HepG2 (cell line): ENCODE data around the gene TTC28. TPM values are rescaled to one million over a fixed set of nuclear protein-coding genes. Genes with fewer than 3 reads are reported as not detected.

Experiments
- ATAC-seq: fragments of 200-7000 bp; cut with Tn5 transposase; 3 replicates; pipeline ENCODE4 v1.9.1; 2020; ENCODE audit warnings: mild to moderate bottlenecking, moderate library complexity
- BruUV-seq: library from RNA; stranded (reverse); fragments of 400-500 nt; replicated peaks from 2 replicates; lab custom pipeline; 2021; lab: Mats Ljungman, UMichigan
- CTCF ChIA-PET: fragments of 300-600 bp; formaldehyde crosslinking; extraction: SDS; loops from one replicate; lab custom pipeline; 2021; ENCODE audit warnings: low total read pairs, inconsistent platforms, low intra/inter-chr PET ratio; lab: Yijun Ruan, JAX
- POLR2A ChIA-PET: fragments of 350-600 bp; sonication (Branson Sonifier 250); formaldehyde crosslinking; loops from one replicate; lab custom pipeline; 2020; ENCODE audit warnings: antibody characterized with exemption, inconsistent platforms; lab: Yijun Ruan, JAX
- DNase-seq: peaks from one replicate; pipeline ENCODE4 v3.0.0-alpha.2; 2015; ENCODE audit warnings: low spot score
- FAIRE-seq: peaks from 3 replicates; lab custom pipeline; 2011; peaks lifted over from hg19 to GRCh38; lab: Jason Lieb, UNC
- H2AFZ ChIP-seq: one replicate; pipeline ENCODE4 v1.6.1; 2011; ENCODE audit warnings: low read length, inconsistent platforms
- H3K27ac ChIP-seq: fragments of 300-600 bp; 3 replicates; pipeline ENCODE4 v1.8.0; 2011; ENCODE audit warnings: mixed run types, mild to moderate bottlenecking, mixed read lengths, low read length, inconsistent platforms; ENCODE audit not compliant: insufficient read depth; ENCODE audit errors: extremely low read length
- H3K27me3 ChIP-seq, 2 experiments: fragments of 200-600 bp in 1 of 2; 2 replicates in 1 of 2; 3 replicates in 1 of 2; pipeline versions ENCODE4 v1.6.0 to v1.8.0; 2011; ENCODE audit warnings: low read length in 2 of 2, mild to moderate bottlenecking in 2 of 2, moderate library complexity in 2 of 2, inconsistent platforms in 1 of 2; ENCODE audit not compliant: insufficient read depth in 2 of 2, control insufficient read depth in 1 of 2
- H3K36me3 ChIP-seq, 2 experiments: fragments of 200-600 bp in 1 of 2; replicated peaks in 1 of 2; 2 replicates in 1 of 2; 3 replicates in 1 of 2; pipeline versions ENCODE4 v1.5.1 to v1.8.0; 2011; ENCODE audit warnings: low read length in 2 of 2, inconsistent platforms in 1 of 2; ENCODE audit not compliant: insufficient read depth in 2 of 2, control insufficient read depth in 1 of 2
- H3K4me1 ChIP-seq: 2 replicates; pipeline ENCODE4 v1.5.1; 2012; ENCODE audit warnings: low read length, inconsistent platforms; ENCODE audit not compliant: insufficient read depth
- H3K4me2 ChIP-seq: 2 replicates; pipeline ENCODE4 v1.6.0; 2011; ENCODE audit warnings: low read depth, low read length, inconsistent platforms
- H3K4me3 ChIP-seq, 3 experiments: fragments of 200-600 bp in 1 of 3; sonication (generic), shearing (Covaris generic) in 1 of 3; replicated peaks in 1 of 3; 2 replicates each; pipeline ENCODE4 v1.5.1; 2011 to 2016; ENCODE audit warnings: low read length in 3 of 3, inconsistent platforms in 2 of 3, low read depth in 2 of 3, mild to moderate bottlenecking in 2 of 3, control low read depth in 1 of 3, mixed read lengths in 1 of 3; ENCODE audit not compliant: insufficient read depth in 1 of 3
- H3K79me2 ChIP-seq: one replicate; pipeline ENCODE4 v1.6.1; 2011; ENCODE audit warnings: low read length, inconsistent platforms; ENCODE audit not compliant: insufficient read depth
- H3K9ac ChIP-seq: 2 replicates; pipeline ENCODE4 v1.6.0; 2011; ENCODE audit warnings: mild to moderate bottlenecking, low read depth, low read length, inconsistent platforms; ENCODE audit not compliant: insufficient read depth
- H3K9me3 ChIP-seq: 2 replicates; pipeline ENCODE4 v1.5.1; 2012; ENCODE audit warnings: mild to moderate bottlenecking, low read length
- H4K20me1 ChIP-seq: 2 replicates; pipeline ENCODE4 v1.6.0; 2011; ENCODE audit warnings: inconsistent platforms, mild to moderate bottlenecking, low read length, moderate library complexity; ENCODE audit not compliant: insufficient read depth
- BRD4 ChIP-seq: sonication (generic); formaldehyde crosslinking; IDR thresholded peaks from 2 replicates; pipeline ENCODE4 v1.4.0; 2020; ENCODE audit warnings: missing genetic modification reagents
- FIP1L1 ChIP-seq: fragments of 200-400 bp; formaldehyde crosslinking; IDR thresholded peaks from 2 replicates; pipeline ENCODE4 v1.6.1; 2018; ENCODE audit warnings: low read depth, mild to moderate bottlenecking, low read length, moderate library complexity, borderline replicate concordance; ENCODE audit not compliant: insufficient read depth
- HBP1 ChIP-seq: IDR thresholded peaks from 2 replicates; pipeline ENCODE4 v1.6.1; 2016; ENCODE audit warnings: low read depth, control low read depth
- MYC ChIP-seq: sonication (generic); formaldehyde crosslinking; IDR thresholded peaks from 2 replicates; pipeline ENCODE4 v1.9.0; 2021; ENCODE audit warnings: missing genetic modification reagents, borderline replicate concordance
- ZFAT ChIP-seq: sonication (generic); formaldehyde crosslinking; conservative IDR thresholded peaks from 2 replicates; pipeline ENCODE4 v1.8.1; 2023; ENCODE audit warnings: missing genetic modification reagents, inconsistent platforms
- ZNF121 ChIP-seq: sonication (generic); formaldehyde crosslinking; IDR thresholded peaks from 2 replicates; pipeline ENCODE4 v1.5.0; 2020; ENCODE audit warnings: mild to moderate bottlenecking, missing genetic modification reagents
- ZNF207 ChIP-seq: fragments of 450-650 bp; IDR thresholded peaks from 2 replicates; pipeline ENCODE4 v1.6.1; 2016; ENCODE audit warnings: antibody characterized with exemption, borderline replicate concordance
- ZNF260 ChIP-seq: sonication (generic); formaldehyde crosslinking; IDR thresholded peaks from 2 replicates; pipeline ENCODE4 v1.4.0; 2020; ENCODE audit warnings: missing genetic modification reagents, low read depth, mild to moderate bottlenecking, borderline replicate concordance
- ZNF468 ChIP-seq: sonication (generic); formaldehyde crosslinking; IDR thresholded peaks from 2 replicates; pipeline ENCODE4 v1.8.0; 2022; ENCODE audit warnings: mild to moderate bottlenecking, moderate library complexity, missing genetic modification reagents
- ZNF549 ChIP-seq: sonication (generic); formaldehyde crosslinking; IDR thresholded peaks from 2 replicates; pipeline ENCODE4 v1.5.0; 2020; ENCODE audit warnings: missing genetic modification reagents
- ZNF558 ChIP-seq: sonication (generic); formaldehyde crosslinking; IDR thresholded peaks from 2 replicates; pipeline ENCODE4 v1.9.0; 2022; ENCODE audit warnings: mild to moderate bottlenecking, missing genetic modification reagents, borderline replicate concordance
- WGBS: methylation state at CpG from one replicate; pipeline ENCODE4 v1.1.6; 2017; ENCODE audit warnings: low lambda C conversion rate; 5-methylcytosine and 5-hydroxymethylcytosine counted together
- in situ Hi-C: cut with HindIII; loops from 2 replicates; pipeline ENCODE4 v1.10.0; 2017; ENCODE audit warnings: low pct_unique_long_range_greater_than_20kb; ENCODE audit not compliant: extremely low pct_ligation_motif_present
- intact Hi-C: fragments of 100-400 bp; cut with micrococcal nuclease; formaldehyde crosslinking; loops from one replicate; pipeline ENCODE4 v1.10.0; 2022; ENCODE audit not compliant: unreplicated experiment
- polyA plus RNA-seq, 8 experiments: library from polyadenylated mRNA; depleted of rRNA in 3 of 8; stranded (reverse) in 7 of 8; unstranded in 1 of 8; fragments of >200 nt; fragmentation: Illumina TruSeq in 4 of 8; extraction: Trizol in 4 of 8; gene quantifications; 2 replicates each; pipeline versions ENCODE4 v1.2.1 to v1.2.3, GENCODE V29; 2011 to 2016; ENCODE audit warnings: low read depth in 4 of 8, missing spikeins in 1 of 8, mixed read lengths in 1 of 8; ENCODE audit not compliant: insufficient read depth in 1 of 8
- total RNA-seq, 5 experiments: library from RNA; depleted of rRNA; stranded (reverse); fragments of >200 nt; fragmentation: Illumina TruSeq; extraction: Trizol; gene quantifications; 2 replicates each; pipeline ENCODE4 v1.2.3, GENCODE V29; 2016; ENCODE audit warnings: low read depth in 1 of 5

The TTC28 gene
- total and polyA plus RNA-seq, 2 of the 13 experiments (the other 11 are each of a cell fraction or from before 2014, with no cell fraction given), result 4.2 to 13.1 TPM

- no peaks in the 10 kb centered on the region for H3K36me3 ChIP-seq
- intact Hi-C loops (no loop called here), in situ Hi-C loops (no loop called here)
- no peak for DNase-seq
- H3K4me3 ChIP-seq, result no peak overlapping the region
- no peak overlapping the region for H2AFZ ChIP-seq
- 97% methylated on average over 2 of the region's 2 CpGs for WGBS
- ChIA-PET CTCF (no interaction called here), POLR2A (no interaction called here)
- peaks cover 2% of the 10 kb centered on the region for H3K4me1 ChIP-seq
- TF ChIP-seq FIP1L1 (no peak), ZFAT (CRISPR knock-in tag) (no peak), ZNF558 (no peak), MYC (CRISPR knock-in tag) (no peak), ZNF549 (no peak), ZNF121 (CRISPR knock-in tag) (no peak), ZNF468 (CRISPR knock-in tag) (no peak), BRD4 (CRISPR knock-in tag) (no peak), HBP1 (CRISPR knock-in tag) (no peak), ZNF260 (CRISPR knock-in tag) (no peak), ZNF207 (no peak)
- BruUV-seq, result no TSS peak
- no peak overlapping the region for H3K27ac ChIP-seq
- no peak for FAIRE-seq
- H3K4me2 ChIP-seq, result no peak overlapping the region
- no peaks in the 10 kb centered on the region for H3K9me3 ChIP-seq
- H3K9ac ChIP-seq, result no peak overlapping the region
- no peak for ATAC-seq
- no peaks in the 10 kb centered on the region for H3K27me3 ChIP-seq
- H4K20me1 ChIP-seq, result no peaks in the 10 kb centered on the region
- no peaks in the 10 kb centered on the region for H3K79me2 ChIP-seq
These were observed 270.9 kb downstream of the TTC28 start for GRCh38 chr22:28408709-28409108.
